ENCODE data around the gene MAP4K4. TPM values are rescaled to one million over a fixed set of nuclear protein-coding genes. Genes with fewer than 3 reads are reported as not detected.

The MAP4K4 gene
- polyA plus RNA-seq, 2 donors, result 19.6 to 24.1 TPM

GRCh38 chr2:101699755-101700461 is 2.4 kb downstream of the MAP4K4 start:
- H3K36me3 ChIP-seq (ENCODE audit: control insufficient read depth in 2 of 2, insufficient read depth in 2 of 2, low read length in 1 of 2), result no peaks in the 10 kb centered on the region
- no peaks in the 10 kb centered on the region for H3K27me3 ChIP-seq (ENCODE audit: control insufficient read depth in 1 of 2, insufficient read depth in 2 of 2, low read length in 2 of 2)
- peak overlapping the region; percentile 40 to 51 for H3K27ac ChIP-seq (ENCODE audit: low read depth in 2 of 2, low read length in 1 of 2)
- H3K4me1 ChIP-seq (ENCODE audit: control insufficient read depth in 2 of 2, insufficient read depth in 2 of 2, low read length in 1 of 2), result no peaks in the 10 kb centered on the region
- H3K9me3 ChIP-seq (ENCODE audit: control insufficient read depth in 2 of 2, insufficient read depth in 1 of 2, low read depth in 1 of 2, low read length in 1 of 2), result no peaks in the 10 kb centered on the region
- WGBS, 2 donors, result 32 to 54% methylated on average over 13 of the region's 13 CpGs
- H3K4me3 ChIP-seq (ENCODE audit: low read depth in 1 of 2, low read length in 2 of 2), result peak overlapping the region; percentile 13 to 90

GRCh38 chr2:101704046-101704466 is 6.5 kb downstream of the MAP4K4 start:
- 68 to 84% methylated on average over 1 of the region's 1 CpG for WGBS, 2 donors
- Histone ChIP-seq H3K27me3 (ENCODE audit: control insufficient read depth in 1 of 2, insufficient read depth in 2 of 2, low read length in 2 of 2) (no peaks in the 10 kb centered on the region), H3K9me3 (ENCODE audit: control insufficient read depth in 2 of 2, insufficient read depth in 1 of 2, low read depth in 1 of 2, low read length in 1 of 2) (no peaks in the 10 kb centered on the region), H3K4me3 (ENCODE audit: low read depth in 1 of 2, low read length in 2 of 2) (no peak overlapping the region), H3K27ac (ENCODE audit: low read depth in 2 of 2, low read length in 1 of 2) (peak overlapping the region in 1 of 2 donors; percentile 18), H3K36me3 (ENCODE audit: control insufficient read depth in 2 of 2, insufficient read depth in 2 of 2, low read length in 1 of 2) (no peaks in the 10 kb centered on the region), H3K4me1 (ENCODE audit: control insufficient read depth in 2 of 2, insufficient read depth in 2 of 2, low read length in 1 of 2) (no peaks in the 10 kb centered on the region)

- Histone ChIP-seq H3K9me3 (ENCODE audit: control insufficient read depth in 2 of 2, insufficient read depth in 1 of 2, low read depth in 1 of 2, low read length in 1 of 2) (no peaks in the 10 kb centered on the region), H3K27ac (ENCODE audit: low read depth in 2 of 2, low read length in 1 of 2) (no peak overlapping the region), H3K36me3 (ENCODE audit: control insufficient read depth in 2 of 2, insufficient read depth in 2 of 2, low read length in 1 of 2) (no peaks in the 10 kb centered on the region), H3K4me3 (ENCODE audit: low read depth in 1 of 2, low read length in 2 of 2) (no peak overlapping the region), H3K4me1 (ENCODE audit: control insufficient read depth in 2 of 2, insufficient read depth in 2 of 2, low read length in 1 of 2) (no peaks in the 10 kb centered on the region), H3K27me3 (ENCODE audit: control insufficient read depth in 1 of 2, insufficient read depth in 2 of 2, low read length in 2 of 2) (no peaks in the 10 kb centered on the region)
- WGBS, 2 donors, result 68 to 71% methylated on average over 3 of the region's 3 CpGs
Observed at GRCh38 chr2:101704816-101705578, 7.5 kb downstream of the MAP4K4 start.

GRCh38 chr2:101706121-101706818 is 8.8 kb downstream of the MAP4K4 start:
- WGBS, 2 donors, result 70 to 78% methylated on average over 4 of the region's 4 CpGs
- Histone ChIP-seq H3K4me1 (ENCODE audit: control insufficient read depth in 2 of 2, insufficient read depth in 2 of 2, low read length in 1 of 2) (peaks cover 0 to 4% of the 10 kb centered on the region in 2 donors), H3K27me3 (ENCODE audit: control insufficient read depth in 1 of 2, insufficient read depth in 2 of 2, low read length in 2 of 2) (no peaks in the 10 kb centered on the region), H3K27ac (ENCODE audit: low read depth in 2 of 2, low read length in 1 of 2) (no peak overlapping the region), H3K4me3 (ENCODE audit: low read depth in 1 of 2, low read length in 2 of 2) (no peak overlapping the region), H3K36me3 (ENCODE audit: control insufficient read depth in 2 of 2, insufficient read depth in 2 of 2, low read length in 1 of 2) (no peaks in the 10 kb centered on the region), H3K9me3 (ENCODE audit: control insufficient read depth in 2 of 2, insufficient read depth in 1 of 2, low read depth in 1 of 2, low read length in 1 of 2) (no peaks in the 10 kb centered on the region)

- Histone ChIP-seq H3K9me3 (ENCODE audit: control insufficient read depth in 2 of 2, insufficient read depth in 1 of 2, low read depth in 1 of 2, low read length in 1 of 2) (no peaks in the 10 kb centered on the region), H3K27ac (ENCODE audit: low read depth in 2 of 2, low read length in 1 of 2) (no peak overlapping the region), H3K27me3 (ENCODE audit: control insufficient read depth in 1 of 2, insufficient read depth in 2 of 2, low read length in 2 of 2) (no peaks in the 10 kb centered on the region), H3K4me1 (ENCODE audit: control insufficient read depth in 2 of 2, insufficient read depth in 2 of 2, low read length in 1 of 2) (peaks cover 0 to 4% of the 10 kb centered on the region in 2 donors), H3K36me3 (ENCODE audit: control insufficient read depth in 2 of 2, insufficient read depth in 2 of 2, low read length in 1 of 2) (no peaks in the 10 kb centered on the region), H3K4me3 (ENCODE audit: low read depth in 1 of 2, low read length in 2 of 2) (no peak overlapping the region)
- 64 to 74% methylated on average over 1 of the region's 1 CpG for WGBS, 2 donors
Observed at GRCh38 chr2:101706819-101707177, 9.3 kb downstream of the MAP4K4 start.

GRCh38 chr2:101710036-101710435 is 12.5 kb downstream of the MAP4K4 start:
- no peaks in the 10 kb centered on the region for H3K27me3 ChIP-seq (ENCODE audit: control insufficient read depth in 1 of 2, insufficient read depth in 2 of 2, low read length in 2 of 2)
- WGBS, 2 donors, result 38 to 41% methylated on average over 1 of the region's 1 CpG
- H3K36me3 ChIP-seq (ENCODE audit: control insufficient read depth in 2 of 2, insufficient read depth in 2 of 2, low read length in 1 of 2), result no peaks in the 10 kb centered on the region
- no peaks in the 10 kb centered on the region for H3K9me3 ChIP-seq (ENCODE audit: control insufficient read depth in 2 of 2, insufficient read depth in 1 of 2, low read depth in 1 of 2, low read length in 1 of 2)
- H3K4me1 ChIP-seq (ENCODE audit: control insufficient read depth in 2 of 2, insufficient read depth in 2 of 2, low read length in 1 of 2), result peaks cover 0 to 4% of the 10 kb centered on the region in 2 donors
- H3K4me3 ChIP-seq (ENCODE audit: low read depth in 1 of 2, low read length in 2 of 2), result no peak overlapping the region
- no peak overlapping the region for H3K27ac ChIP-seq (ENCODE audit: low read depth in 2 of 2, low read length in 1 of 2)

GRCh38 chr2:101710471-101711318 is 13.2 kb downstream of the MAP4K4 start:
- Histone ChIP-seq H3K36me3 (ENCODE audit: control insufficient read depth in 2 of 2, insufficient read depth in 2 of 2, low read length in 1 of 2) (peaks cover 0 to 2% of the 10 kb centered on the region in 2 donors), H3K27ac (ENCODE audit: low read depth in 2 of 2, low read length in 1 of 2) (no peak overlapping the region), H3K27me3 (ENCODE audit: control insufficient read depth in 1 of 2, insufficient read depth in 2 of 2, low read length in 2 of 2) (no peaks in the 10 kb centered on the region), H3K9me3 (ENCODE audit: control insufficient read depth in 2 of 2, insufficient read depth in 1 of 2, low read depth in 1 of 2, low read length in 1 of 2) (no peaks in the 10 kb centered on the region), H3K4me3 (ENCODE audit: low read depth in 1 of 2, low read length in 2 of 2) (no peak overlapping the region), H3K4me1 (ENCODE audit: control insufficient read depth in 2 of 2, insufficient read depth in 2 of 2, low read length in 1 of 2) (peaks cover 0 to 4% of the 10 kb centered on the region in 2 donors)
- WGBS, 2 donors, result 39 to 50% methylated on average over 7 of the region's 7 CpGs

- no peak overlapping the region for H3K27ac ChIP-seq (ENCODE audit: low read depth in 2 of 2, low read length in 1 of 2)
- H3K4me3 ChIP-seq (ENCODE audit: low read depth in 1 of 2, low read length in 2 of 2), result no peak overlapping the region
- 77 to 83% methylated on average over 3 of the region's 3 CpGs for WGBS, 2 donors
- no peaks in the 10 kb centered on the region for H3K9me3 ChIP-seq (ENCODE audit: control insufficient read depth in 2 of 2, insufficient read depth in 1 of 2, low read depth in 1 of 2, low read length in 1 of 2)
- H3K4me1 ChIP-seq (ENCODE audit: control insufficient read depth in 2 of 2, insufficient read depth in 2 of 2, low read length in 1 of 2), result peaks cover 0 to 4% of the 10 kb centered on the region in 2 donors
- H3K27me3 ChIP-seq (ENCODE audit: control insufficient read depth in 1 of 2, insufficient read depth in 2 of 2, low read length in 2 of 2), result no peaks in the 10 kb centered on the region
- H3K36me3 ChIP-seq (ENCODE audit: control insufficient read depth in 2 of 2, insufficient read depth in 2 of 2, low read length in 1 of 2), result peaks cover 0 to 3% of the 10 kb centered on the region in 2 donors
Observed at GRCh38 chr2:101714118-101714517, 16.6 kb downstream of the MAP4K4 start.

Data from esophagus (tissue), 2 donors.